HG03457 (cell line): ENCODE results near the gene NUAK1.

Experiments
- ATAC-seq: cut with Tn5 transposase; IDR thresholded peaks from one replicate; pipeline ENCODE4 v1.9.1; 2021; ENCODE audit warnings: moderate number of reproducible peaks; ENCODE audit not compliant: unreplicated experiment

NUAK1 gene

DNA sequence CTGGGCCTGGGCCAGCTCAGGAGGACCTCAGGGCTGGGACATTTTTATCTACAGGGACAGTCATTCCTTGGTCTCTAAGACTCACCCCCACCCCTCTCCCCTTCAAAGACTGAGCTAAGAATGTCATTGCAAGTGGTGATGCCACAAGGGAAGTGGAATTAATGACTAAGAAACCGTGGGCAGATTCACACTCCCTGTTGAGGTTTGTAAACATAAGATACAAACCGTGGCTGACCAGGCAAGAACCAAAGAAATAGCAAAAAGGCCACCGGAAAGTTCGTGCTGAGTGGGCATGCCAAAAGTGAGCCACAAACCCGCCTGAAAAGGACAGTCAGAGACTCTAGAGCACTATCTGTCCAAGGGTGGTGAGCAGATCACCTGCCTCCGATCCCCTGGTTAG lies 25.7 kb downstream of the NUAK1 start:
- ATAC-seq, result no peak

DNA sequence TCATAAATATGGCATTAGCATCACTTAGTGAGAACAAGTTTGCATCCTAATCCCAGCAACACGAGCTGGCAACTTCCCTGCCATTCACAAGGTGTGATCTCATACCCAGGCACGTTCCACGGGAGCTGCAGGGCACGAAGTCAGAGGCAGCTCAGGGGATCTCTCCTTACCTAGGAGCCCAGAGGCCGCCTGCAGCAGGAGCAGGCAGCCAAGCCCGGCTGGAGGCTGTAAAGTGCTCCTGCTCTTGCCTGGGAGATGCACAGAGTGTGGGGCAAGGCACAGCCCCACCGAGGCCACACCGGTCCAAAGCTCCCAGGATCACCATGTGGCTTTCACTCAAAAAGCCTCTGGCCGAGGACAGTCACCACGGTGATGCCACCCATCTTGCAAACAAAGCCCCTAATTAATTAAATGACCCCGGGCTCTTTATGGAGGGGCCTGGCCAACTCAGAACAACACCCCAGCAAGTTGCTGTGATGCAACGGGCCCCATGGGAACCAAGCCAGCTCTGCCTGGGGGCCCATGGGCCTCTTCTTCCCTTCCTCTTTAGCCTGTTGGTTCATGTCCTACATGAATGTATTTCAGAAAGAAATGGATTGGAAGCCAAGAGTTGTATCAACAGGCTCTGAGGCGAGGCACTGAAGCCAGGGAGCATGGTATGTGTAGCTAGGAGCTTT lies 26.5 kb downstream of the NUAK1 start:
- ATAC-seq, result no peak

DNA sequence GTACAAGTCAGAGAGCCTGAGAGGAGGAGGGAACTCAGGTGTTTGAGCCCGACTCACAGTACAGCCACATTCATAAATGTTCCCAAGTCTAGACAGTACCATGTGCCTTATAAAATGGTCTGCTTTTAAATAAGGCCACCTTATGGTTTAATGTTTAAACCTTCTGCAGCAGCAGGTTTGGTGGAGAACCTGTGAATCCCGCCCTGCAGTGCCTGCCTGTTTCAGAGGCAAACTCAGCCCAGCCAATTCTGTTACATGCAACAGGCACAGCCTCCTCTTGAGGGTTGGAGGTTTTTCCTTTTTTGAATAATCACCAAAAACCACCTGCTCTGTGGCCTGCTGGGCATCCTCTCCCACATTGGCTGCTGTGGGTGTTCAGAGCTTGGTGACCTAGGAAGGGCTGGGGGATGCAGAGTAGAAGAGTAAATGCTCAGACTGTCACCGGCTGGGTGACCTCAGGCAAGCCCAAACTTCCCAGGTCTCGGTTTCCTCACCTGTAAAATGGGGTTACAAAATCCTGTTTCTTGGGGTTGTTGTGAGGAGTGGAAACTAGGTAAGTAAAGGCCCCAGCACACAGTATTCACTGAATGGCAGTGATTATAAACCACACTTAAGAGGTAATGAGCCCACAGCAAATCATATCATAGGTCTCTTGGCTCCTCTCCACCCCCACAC lies 28.0 kb downstream of the NUAK1 start:
- no peak for ATAC-seq

DNA sequence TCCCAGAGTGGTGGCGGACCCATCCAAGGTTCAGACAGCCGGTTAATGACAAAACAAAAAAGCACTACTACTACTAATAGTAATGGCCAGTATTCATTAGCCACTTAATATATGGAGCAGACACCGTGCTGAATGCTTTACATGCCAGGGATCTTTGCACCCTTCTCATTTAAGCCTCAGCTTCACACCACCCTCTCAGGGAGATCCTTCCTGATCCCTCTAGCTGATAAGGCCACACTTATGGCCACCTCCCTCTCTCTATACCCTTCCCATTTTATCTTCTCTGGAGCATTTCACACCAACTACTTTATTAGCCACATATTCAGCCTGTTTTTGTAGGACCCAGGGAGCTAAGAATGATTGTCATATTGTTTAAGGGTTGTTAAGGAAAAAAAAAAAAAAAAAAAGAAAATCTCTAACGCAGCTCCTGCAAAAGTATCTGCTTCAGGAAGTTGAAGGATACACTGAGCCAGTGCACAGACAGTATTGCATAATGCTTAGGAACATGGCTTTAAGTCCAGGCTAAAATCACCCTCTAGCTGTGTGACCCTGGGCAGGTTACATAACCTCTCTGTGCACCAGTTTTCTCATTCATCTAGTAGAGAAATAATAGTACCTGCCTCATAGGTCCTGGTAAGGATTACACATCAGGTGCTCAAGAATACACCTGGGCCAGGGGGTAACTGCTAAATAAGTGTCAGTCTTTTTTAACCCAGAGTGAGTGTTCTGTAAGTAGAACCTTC lies 29.4 kb downstream of the NUAK1 start:
- ATAC-seq, result no peak

DNA sequence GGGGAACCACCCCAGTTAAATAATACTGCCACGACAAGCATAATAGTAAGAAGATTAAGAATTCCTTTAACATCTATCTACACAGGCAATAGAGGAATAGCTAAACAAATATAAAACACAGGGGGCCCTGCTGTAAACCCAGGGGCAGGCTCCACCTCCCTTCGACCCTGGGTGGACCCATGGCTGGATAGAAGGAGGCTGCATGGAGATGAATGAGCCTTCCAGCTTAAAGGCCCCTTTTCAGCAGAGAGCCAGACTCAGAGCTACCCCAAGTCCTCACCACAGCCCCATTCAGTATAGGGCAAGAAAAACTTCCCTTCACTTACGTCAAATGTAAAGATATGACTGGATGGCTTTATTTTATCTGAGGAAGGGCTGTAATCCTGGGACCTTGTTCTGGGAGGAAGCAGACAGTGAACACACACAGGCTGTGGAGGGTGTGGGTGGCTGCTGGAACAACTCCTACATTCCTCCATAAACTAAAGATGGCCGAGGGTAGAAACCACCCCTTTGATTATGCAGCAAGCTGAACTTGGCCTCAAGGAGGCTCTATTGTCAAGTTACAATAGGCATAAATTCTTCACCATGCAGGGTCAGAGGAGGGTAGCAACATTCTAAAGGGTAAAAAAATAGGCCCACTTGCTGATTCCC lies 30.4 kb downstream of the NUAK1 start:
- no peak for ATAC-seq

DNA sequence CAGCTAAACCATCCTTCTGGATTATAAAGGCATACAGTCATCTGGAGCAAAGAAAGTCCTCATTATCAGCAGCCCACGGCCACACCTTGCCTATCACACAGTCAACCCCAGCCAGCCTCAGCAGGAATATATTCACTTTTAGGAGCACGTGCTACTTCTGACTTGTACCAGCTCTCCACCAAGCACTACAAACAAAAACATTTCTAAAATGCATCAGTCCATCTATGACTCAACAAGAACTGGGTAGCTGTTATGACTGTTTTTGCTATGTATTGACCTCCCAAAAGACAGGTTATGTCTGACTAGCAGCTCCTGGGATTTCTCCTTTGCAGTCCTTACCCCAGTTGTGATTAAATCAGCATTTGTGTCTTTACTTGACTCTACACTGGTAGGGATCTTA lies 31.2 kb downstream of the NUAK1 start:
- ATAC-seq, result no peak

DNA sequence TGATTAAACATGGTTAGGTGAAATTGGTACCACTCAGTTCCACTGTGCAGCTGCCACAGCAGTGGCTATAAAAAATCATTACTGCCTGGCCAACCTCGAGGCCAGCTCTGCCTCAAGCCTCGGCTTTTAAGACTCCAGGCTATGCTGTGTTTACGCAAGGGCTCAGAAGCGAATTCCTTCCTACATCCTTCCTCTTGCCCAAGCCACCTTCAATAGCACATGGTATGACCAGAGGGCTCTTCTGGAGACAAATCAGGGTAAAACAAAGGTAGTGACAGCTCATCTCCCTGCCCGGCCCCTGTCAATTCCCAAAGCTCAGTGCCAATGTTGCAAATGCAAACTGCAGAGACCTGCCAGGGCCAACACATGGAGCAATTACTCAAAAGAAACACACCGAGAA lies 31.9 kb downstream of the NUAK1 start:
- ATAC-seq, result no peak

DNA sequence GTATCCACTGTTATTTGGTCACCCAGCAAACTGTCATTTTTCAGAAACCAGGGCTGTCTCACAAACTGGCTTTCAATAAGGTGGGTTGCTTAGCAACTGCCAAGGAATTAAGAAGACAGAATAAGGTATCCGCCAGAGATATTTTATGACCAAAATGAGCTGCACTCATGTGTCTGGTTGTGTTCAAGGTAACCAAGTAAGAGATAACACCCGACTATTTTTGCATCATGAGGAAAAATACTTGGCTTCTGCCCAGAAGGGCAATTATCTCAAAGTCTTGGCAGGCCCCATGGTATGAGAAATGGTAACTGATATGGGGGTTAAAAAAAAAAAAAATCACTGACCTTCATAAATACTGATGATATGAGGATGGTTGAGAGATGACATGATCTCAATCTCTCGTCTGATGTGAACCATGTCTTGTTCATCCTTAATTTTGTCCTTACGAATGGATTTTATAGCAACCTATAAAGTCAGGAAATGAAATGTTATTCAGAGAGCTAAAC lies 32.6 kb downstream of the NUAK1 start:
- no peak for ATAC-seq

DNA sequence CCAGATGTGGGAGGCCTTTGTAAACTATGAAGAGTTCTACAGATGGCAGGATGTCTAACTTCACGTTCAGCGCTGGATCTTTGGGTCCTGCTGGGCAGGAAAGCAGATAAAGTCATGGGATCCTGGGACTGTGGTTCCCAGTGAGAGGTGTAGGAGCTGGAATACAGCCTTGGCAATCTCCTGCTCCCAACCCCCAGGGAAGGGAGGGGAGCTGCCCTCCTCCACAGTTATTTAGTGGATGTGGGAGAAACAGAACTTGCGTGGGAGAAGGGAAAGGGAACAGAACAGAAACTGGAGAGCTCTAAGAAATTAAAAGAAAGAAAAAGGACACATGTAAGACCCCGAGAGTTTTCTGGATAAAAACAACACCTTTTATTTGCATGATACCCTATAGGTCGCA lies 37.0 kb downstream of the NUAK1 start:
- ATAC-seq, result no peak

DNA sequence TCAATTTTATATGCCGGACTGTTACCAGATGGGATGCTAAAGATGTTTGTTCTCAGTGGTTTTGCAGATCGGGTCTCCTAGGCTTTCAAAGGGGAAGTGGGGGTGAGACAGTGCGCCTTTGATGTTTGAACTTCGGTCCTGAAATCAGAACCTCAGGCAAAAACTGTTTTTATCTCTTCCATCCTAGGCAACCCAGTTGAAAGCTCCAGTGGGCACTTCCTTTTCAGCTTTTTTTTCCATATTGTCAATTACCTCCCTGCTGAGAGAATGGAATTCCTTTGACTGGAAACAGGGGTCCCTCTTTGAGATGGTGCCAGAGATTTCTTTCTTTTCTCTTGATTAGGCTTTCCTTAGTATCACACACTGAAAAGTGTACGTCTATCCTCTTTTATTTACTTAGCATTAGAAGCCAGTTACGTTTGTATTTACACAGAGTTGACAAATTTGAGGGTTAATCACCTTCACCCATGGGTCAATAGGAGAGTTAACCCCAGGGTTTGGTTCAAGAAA lies 40.0 kb downstream of the NUAK1 start:
- no peak for ATAC-seq

DNA sequence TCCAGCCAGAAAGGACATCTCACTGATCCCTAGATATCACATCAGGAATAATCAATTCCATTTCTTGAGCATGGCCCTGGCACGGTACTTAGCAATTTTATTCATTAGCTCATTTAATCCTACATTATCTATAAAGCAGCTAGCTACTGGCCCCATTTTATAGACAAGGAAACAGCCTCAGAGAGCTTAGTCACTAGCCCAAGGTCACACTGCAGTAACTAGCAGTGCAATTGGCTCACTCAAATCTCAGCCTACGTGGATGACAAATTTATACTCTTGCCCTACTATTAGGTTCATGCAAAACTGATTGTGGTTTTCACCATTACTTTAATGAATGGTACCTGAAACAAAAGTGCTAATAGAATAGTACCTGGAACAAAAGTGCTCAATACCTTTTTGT lies 41.7 kb downstream of the NUAK1 start:
- no peak for ATAC-seq

DNA sequence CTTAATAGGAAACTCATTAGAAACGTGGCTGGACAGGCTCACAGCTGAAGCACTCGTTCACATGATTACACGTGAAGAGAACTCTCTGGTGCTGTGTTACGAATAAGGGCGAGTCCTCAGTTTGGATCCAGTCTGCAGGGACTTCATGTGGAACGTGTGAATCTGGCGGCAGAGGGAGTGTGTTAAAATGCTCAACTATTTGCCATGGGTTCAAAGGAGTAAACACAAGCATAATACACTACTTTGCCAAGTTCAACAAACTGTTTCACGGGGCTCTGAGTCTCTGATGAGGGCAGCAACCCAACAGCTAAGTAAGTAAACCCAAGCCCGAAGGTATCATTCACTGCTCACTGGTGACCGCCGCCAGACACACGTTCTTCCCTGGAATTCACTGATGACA lies 42.4 kb downstream of the NUAK1 start:
- no peak for ATAC-seq

DNA sequence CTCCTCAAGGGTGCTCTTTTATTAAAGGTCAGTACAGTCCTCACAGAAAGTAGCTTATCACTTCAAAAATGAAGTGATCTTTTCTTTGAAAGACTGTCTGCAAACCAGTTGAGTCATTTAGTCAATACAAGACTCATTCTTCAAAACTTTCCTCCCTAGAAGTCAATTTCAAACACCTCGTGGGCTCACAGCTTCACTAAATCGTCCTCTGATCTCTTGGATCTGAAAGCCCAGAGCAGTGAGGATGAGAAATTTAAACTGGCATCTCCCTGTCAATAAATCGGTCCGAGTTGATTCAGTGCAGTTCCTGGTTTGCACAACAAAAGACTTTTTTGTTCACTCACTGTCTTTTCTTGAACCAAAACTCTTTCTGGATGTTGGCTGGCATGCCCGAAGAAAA lies 44.5 kb downstream of the NUAK1 start:
- ATAC-seq, result no peak

DNA sequence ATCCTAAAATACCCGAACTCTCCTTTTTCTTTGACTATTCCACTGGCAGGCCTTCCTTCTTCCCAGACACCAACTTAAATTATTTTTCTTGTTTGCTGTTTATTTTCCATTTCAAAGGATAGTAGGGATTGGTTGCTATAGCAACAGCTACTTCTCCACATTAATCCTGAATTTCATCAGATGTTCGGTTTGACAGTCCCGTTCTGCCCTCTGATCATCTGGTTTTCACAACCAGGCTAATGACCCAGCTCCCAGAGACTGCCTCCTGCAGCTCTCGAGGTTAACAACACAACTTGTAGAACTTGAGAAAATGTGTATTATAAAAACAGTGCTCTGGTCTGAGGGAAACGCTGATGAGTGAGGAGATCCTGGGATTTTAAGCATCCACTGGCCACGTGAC lies 45.5 kb downstream of the NUAK1 start:
- ATAC-seq, result no peak

DNA sequence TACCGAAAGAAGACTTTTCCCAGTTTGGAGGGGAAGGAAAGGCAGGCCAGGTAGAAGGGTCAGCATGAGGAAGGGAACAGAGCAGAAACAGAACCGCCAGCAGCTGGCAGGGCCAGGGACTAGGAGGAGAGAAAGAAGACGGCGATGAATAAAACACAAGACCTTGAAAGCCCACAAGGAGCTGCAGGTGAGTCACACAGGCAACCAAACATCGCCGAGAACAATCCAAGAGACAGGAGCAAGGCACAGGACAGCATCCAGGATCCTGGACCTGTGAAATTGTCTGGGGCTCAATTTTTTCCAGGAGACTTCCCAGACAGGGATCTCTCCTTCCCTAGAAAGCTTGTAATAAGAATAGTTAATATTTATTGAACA lies 47.3 kb downstream of the NUAK1 start:
- ATAC-seq, result no peak

DNA sequence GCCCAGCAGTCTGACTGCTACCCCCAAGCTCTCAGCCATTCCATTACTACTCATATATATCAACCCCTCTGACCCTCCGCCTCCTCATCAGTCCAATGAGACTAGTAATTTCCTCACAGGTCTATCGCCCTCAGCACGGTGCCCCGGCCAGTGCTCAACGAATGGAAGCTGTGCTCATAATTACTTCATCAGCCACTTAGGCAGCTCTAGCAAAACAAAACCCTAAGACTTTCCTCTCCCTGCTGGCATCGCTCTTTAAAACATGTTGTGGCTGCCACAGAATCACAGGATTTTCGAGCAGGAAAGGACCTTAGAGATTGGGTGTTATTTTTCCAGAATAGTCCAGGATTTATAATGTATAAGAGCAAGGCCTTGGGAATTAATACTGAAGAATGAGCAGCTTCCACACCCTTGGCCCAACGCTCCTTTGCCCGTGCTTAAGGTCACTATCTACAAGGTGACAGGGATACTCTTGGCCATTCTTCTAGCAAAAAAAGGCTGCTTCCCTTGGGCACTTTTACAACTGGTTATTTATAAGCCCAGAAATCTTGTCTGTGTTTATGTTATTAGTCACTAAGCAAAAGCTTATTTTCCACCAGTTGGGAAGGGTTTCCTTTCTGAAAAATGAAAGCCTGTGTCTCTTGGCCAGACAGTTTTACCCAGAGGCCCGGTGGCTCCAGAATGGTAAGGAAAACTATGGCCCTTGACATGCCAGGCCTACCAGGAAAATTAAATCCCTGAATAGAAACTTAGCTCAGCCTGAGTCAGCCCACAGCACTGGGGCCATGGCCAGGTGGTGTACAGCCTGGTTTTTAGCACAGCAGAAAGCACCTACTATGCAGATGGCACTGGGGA lies 47.9 kb downstream of the NUAK1 start:
- no peak for ATAC-seq

DNA sequence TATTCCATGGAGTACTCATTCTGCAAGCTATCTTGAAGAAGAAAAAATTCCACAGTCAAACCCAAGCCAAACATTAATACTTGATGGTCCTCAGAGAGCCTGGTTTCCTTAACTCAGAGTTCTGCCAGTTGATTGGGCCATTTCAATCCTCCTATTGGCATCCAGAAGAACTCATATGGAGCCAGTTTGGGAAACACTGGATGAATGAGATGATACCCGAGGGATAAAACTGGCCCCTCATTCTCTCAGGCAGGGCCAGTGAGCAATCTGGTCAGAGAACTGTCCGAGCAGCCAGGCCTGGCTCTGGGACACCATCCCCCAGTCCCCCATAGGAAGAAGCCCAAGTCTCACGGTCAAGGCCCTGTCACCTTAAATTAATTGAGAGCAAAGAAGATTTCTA lies 48.8 kb downstream of the NUAK1 start:
- no peak for ATAC-seq

DNA sequence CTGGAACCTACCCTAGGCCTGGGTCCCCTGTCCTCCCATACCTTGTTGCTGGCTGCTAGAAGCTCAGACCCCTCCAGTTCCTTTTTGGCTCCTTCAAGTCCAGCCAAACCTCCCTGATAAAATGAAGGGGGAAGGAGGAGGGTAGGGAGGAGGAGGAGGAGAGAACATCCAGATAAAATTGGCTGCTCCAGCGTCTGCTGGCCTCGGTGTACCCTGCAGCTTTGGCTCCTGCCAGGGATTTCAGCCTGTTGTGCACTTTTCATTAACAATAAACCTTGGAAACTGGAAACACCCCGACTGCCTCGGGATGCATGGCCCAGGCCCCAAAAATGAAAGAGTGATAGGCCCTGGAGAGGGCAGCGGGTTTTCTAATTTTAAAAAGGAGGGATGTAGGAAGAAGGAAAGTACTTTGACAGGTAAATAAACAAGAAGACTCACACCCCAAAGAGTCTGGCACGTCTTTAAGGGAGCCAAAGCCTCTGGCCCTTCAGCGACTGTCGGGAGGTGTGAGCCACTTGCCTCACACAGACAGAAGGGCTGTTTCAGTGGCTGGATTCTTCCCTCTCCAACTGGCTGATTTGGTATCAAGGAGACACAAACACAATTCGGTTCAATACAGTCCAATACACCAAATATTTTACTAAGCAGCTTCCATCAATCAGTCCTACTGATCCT lies 49.8 kb downstream of the NUAK1 start:
- no peak for ATAC-seq

DNA sequence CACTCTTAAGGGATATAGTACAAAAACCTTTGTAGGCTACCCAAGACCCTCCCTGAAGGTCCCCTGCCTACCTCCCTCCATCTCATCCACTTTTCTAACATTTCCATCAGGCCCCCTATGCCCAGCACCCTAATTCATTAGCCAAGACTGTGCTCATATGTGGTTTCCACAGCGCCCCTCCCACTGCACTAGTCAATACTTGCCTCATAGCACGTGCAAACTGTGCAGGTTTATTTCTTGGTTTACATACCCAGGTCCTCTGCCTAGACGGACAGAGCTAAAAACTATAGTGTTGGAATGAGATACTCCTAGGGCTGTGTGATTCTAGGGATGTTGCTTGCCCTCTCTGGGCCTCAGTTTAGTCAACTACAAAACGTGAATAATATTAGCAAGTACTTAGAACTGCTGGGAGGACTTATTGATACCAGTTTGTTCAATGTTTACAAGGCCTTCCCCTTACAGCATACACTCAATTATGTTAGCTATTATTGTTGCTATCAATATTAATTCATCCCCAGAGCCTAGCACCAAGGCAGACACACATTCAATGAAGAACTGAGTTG lies 50.4 kb downstream of the NUAK1 start:
- ATAC-seq, result no peak

DNA sequence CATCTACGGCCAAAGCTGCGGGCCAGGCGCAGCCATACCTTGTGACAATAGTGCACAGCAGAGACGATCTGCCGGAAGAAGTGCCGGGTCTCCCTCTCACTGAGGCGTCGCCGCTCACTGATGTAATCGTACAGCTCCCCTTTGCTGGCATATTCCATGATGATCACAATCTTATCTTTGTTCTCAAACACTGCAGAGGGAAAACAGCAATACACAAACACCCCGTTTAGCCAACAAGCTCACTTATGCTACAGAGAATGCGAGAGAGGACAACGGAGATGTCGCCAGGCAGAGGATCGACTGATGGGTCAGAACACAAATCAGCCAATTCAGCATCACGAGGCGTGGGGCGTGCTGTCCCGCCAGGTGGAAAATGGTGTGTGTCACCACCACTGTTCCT lies 52.1 kb downstream of the NUAK1 start:
- no peak for ATAC-seq
